Measurements from ENCODE around the gene GYS1.
A peak's percentile ranks its signal among the peaks of the same experiment; 100 is the strongest.
"Not testable (repeated sequence)": the region's sequence is repeated elsewhere in the genome, so short reads cannot be mapped to it uniquely, and the experiment has no call there.

The GYS1 gene

GRCh38 chr19:48993175-48994034 lies at the start of gene GYS1, which contains the start of gene RUVBL2:
TSS of gene GYS1 (minus strand) at chr19:48993309. CDS start at chr19:48993112, 197 bp downstream.
TSS of gene RUVBL2 (plus strand) at chr19:48993887. CDS start at chr19:48993912, 25 bp downstream.
- DNase-seq, result peak; percentile 99

- DNase-seq, result not testable (repeated sequence)
Observed at GRCh38 chr19:49042666-49043065, 49.6 kb upstream of the GYS1 start.

GRCh38 chr19:49042177-49042576 lies 49.1 kb upstream of the GYS1 start:
- DNase-seq, result no peak

- DNase-seq, result not testable (repeated sequence)
Observed at GRCh38 chr19:49039736-49040135, 46.6 kb upstream of the GYS1 start.

GRCh38 chr19:49038557-49039276 lies 45.6 kb upstream of the GYS1 start:
- DNase-seq, result not testable (repeated sequence)

GRCh38 chr19:49038111-49038510 lies 45.0 kb upstream of the GYS1 start:
- DNase-seq, result not testable (repeated sequence)

- not testable (repeated sequence) for DNase-seq
Observed at GRCh38 chr19:49036815-49037214, 43.7 kb upstream of the GYS1 start, which contains the start of gene CGB1. TSS of gene CGB1 (minus strand) at chr19:49036895. CDS start at chr19:49036711, 184 bp downstream.

- not testable (repeated sequence) for DNase-seq
Observed at GRCh38 chr19:49031642-49032301, 38.7 kb upstream of the GYS1 start, which contains the start of gene CGB2. TSS of gene CGB2 (plus strand) at chr19:49031890. CDS start at chr19:49032096, 206 bp downstream.

GRCh38 chr19:49030323-49030722 lies 37.2 kb upstream of the GYS1 start:
- not testable (repeated sequence) for DNase-seq

- not testable (repeated sequence) for DNase-seq
Observed at GRCh38 chr19:49029749-49030148, 36.6 kb upstream of the GYS1 start.

GRCh38 chr19:49028686-49029085 lies 35.6 kb upstream of the GYS1 start:
- DNase-seq, result not testable (repeated sequence)

GRCh38 chr19:49025599-49025998 lies 32.5 kb upstream of the GYS1 start:
- DNase-seq, result not testable (repeated sequence)

- not testable (repeated sequence) for DNase-seq
Observed at GRCh38 chr19:49025088-49025487, 32.0 kb upstream of the GYS1 start.

GRCh38 chr19:49024233-49024632 lies 31.1 kb upstream of the GYS1 start, which contains the start of gene CGB3:
TSS of gene CGB3 (minus strand) at chr19:49024333. CDS start at chr19:49023971, 362 bp downstream.
- not testable (repeated sequence) for DNase-seq

GRCh38 chr19:49022116-49022515 lies 29.0 kb upstream of the GYS1 start:
- no peak for DNase-seq

GRCh38 chr19:49020931-49021895 lies 28.1 kb upstream of the GYS1 start:
- no peak for DNase-seq

- DNase-seq, result no peak
Observed at GRCh38 chr19:49020342-49020741, 27.2 kb upstream of the GYS1 start.

- DNase-seq, result no peak
Observed at GRCh38 chr19:49019242-49019932, 26.3 kb upstream of the GYS1 start.

- not testable (repeated sequence) for DNase-seq
Observed at GRCh38 chr19:49018388-49019241, 25.5 kb upstream of the GYS1 start.
